Parathyroid adenoma (tissue), 2 donors: ENCODE data around the gene LCN10.
"Not testable (repeated sequence)": the region's sequence is repeated elsewhere in the genome, so short reads cannot be mapped to it uniquely, and the experiment has no call there.

Experiments used
- H2AFZ ChIP-seq: fragments of 300-600 bp; sonication (generic); one replicate; pipeline ENCODE4 v1.7.0; 2017; ENCODE audit warnings: antibody characterized with exemption, mild to moderate bottlenecking
- H3K27ac ChIP-seq: fragments of 300-600 bp; sonication (generic); one replicate; pipeline ENCODE4 v1.7.0; 2017
- H3K27me3 ChIP-seq: fragments of 300-600 bp; sonication (generic); one replicate; pipeline ENCODE4 v1.7.0; 2017; ENCODE audit warnings: low read length; ENCODE audit not compliant: control insufficient read depth, insufficient read depth
- H3K36me3 ChIP-seq: fragments of 300-600 bp; sonication (generic); one replicate; pipeline ENCODE4 v1.7.0; 2017; ENCODE audit warnings: low read length; ENCODE audit not compliant: control insufficient read depth, insufficient read depth
- H3K4me1 ChIP-seq: fragments of 300-600 bp; sonication (generic); one replicate; pipeline ENCODE4 v1.7.0; 2017; ENCODE audit warnings: control low read depth
- H3K4me2 ChIP-seq: fragments of 300-600 bp; sonication (generic); one replicate; pipeline ENCODE4 v1.7.0; 2017; ENCODE audit warnings: low read length
- H3K4me3 ChIP-seq: fragments of 300-600 bp; sonication (generic); one replicate; pipeline ENCODE4 v1.7.0; 2017; ENCODE audit warnings: low read depth, low read length
- H3K79me2 ChIP-seq: fragments of 300-600 bp; sonication (generic); one replicate; pipeline ENCODE4 v1.7.0; 2017; ENCODE audit warnings: control low read depth
- H3K9ac ChIP-seq: fragments of 300-600 bp; sonication (generic); one replicate; pipeline ENCODE4 v1.7.0; 2017; ENCODE audit warnings: mild to moderate bottlenecking
- H3K9me3 ChIP-seq: fragments of 300-600 bp; sonication (generic); one replicate; pipeline ENCODE4 v1.7.0; 2017; ENCODE audit warnings: low read length; ENCODE audit not compliant: control insufficient read depth
- TF ChIP-seq, protein P1 (sequence below): fragments of 300-600 bp; sonication (generic); IDR thresholded peaks from one replicate; pipeline ENCODE4 v1.7.0; 2017; ENCODE audit warnings: antibody characterized with exemption, mild to moderate bottlenecking
- donor health status: primary hyperparathyroidism.

LCN10 gene

DNA sequence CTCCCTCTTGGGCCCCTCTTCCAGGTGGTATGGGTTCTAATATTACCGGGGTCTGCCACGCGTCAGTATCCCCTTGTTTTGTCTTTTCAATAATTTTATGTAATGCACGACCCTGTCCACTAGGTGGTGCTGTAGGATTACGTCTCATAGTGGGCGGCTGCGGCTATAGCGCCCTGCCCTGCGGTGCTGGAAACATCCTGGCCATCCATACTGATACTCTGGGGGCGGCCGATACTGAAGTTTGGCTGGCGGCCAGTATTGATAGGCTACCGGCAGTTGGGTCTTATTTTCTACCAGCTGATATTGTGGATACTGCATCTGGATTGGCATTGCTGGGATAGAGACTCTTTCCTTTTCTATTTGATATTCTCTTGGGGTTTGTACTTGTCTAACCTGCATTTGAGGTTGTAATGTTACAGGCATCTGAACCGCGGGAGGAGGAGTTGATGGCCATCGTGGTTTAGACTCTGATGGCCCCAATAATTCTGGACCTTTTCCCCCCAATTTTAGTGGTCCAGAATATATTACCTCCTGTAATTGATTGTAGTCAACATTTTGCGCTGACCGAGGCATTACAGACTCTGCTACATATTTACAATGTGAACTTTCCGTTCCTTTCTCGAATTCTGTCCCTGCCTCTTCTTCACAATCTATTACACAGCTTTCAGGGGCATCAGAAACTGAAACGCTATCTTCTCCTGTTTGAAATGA, 45.1 kb upstream of the LCN10 start:
- no peaks in the 10 kb centered on the region for H3K9me3 ChIP-seq
- no peak overlapping the region for H3K27ac ChIP-seq
- H3K79me2 ChIP-seq: no peaks in the 10 kb centered on the region
- no peaks in the 10 kb centered on the region for H3K27me3 ChIP-seq
- TF ChIP-seq, protein P1, sequence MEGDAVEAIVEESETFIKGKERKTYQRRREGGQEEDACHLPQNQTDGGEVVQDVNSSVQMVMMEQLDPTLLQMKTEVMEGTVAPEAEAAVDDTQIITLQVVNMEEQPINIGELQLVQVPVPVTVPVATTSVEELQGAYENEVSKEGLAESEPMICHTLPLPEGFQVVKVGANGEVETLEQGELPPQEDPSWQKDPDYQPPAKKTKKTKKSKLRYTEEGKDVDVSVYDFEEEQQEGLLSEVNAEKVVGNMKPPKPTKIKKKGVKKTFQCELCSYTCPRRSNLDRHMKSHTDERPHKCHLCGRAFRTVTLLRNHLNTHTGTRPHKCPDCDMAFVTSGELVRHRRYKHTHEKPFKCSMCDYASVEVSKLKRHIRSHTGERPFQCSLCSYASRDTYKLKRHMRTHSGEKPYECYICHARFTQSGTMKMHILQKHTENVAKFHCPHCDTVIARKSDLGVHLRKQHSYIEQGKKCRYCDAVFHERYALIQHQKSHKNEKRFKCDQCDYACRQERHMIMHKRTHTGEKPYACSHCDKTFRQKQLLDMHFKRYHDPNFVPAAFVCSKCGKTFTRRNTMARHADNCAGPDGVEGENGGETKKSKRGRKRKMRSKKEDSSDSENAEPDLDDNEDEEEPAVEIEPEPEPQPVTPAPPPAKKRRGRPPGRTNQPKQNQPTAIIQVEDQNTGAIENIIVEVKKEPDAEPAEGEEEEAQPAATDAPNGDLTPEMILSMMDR: peak; percentile 71
- no peak overlapping the region for H2AFZ ChIP-seq
- H3K36me3 ChIP-seq: no peaks in the 10 kb centered on the region
- H3K4me1 ChIP-seq: peaks cover 7% of the 10 kb centered on the region
- no peak overlapping the region for H3K9ac ChIP-seq
- H3K4me3 ChIP-seq: no peak overlapping the region
- no peak overlapping the region for H3K4me2 ChIP-seq

DNA sequence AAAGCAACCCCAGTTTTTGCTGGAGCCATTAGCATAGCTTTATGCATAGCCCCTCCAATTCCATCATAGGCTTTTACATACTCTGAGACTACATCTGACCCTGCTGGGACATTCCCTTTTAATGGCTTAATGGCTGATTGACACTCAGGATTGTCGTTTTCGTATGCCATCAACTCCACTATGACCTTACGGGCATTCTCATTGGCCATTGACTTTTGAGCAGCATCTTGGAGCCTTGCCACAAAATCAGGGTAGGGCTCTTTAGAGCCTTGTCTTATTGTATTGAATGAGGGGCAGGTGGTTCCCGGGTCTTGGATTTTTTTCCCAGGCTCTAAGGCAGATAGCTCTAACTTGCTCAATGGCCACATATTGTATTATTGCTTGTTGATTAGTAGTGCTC, 44.2 kb upstream of the LCN10 start:
- not testable (repeated sequence) for H3K79me2 ChIP-seq, H3K4me3 ChIP-seq, H3K27ac ChIP-seq, H3K9me3 ChIP-seq, H3K36me3 ChIP-seq, H3K4me2 ChIP-seq, H3K9ac ChIP-seq, H3K4me1 ChIP-seq, H2AFZ ChIP-seq, H3K27me3 ChIP-seq

DNA sequence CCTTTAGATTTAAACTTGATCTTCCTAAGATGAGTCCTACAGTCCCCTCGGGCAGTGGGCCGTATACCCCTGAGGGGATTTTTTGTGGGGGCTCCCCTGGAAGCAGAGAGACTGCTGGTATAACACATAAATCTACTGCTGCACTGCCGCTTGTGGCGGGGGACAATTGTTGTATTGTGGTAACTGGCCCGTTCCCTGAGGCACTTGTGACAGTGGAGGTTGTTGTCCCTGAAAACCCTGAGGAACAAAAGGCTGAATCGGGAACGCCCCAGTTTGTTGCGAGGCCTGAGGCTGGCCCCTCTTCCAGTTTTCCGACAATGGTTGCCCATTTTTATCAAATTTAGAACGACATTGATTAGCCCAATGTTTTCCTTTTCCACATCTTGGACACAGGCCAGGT, 43.7 kb upstream of the LCN10 start:
- Histone ChIP-seq H3K27me3 (no peaks in the 10 kb centered on the region), H2AFZ (no peak overlapping the region), H3K4me3 (no peak overlapping the region), H3K4me1 (peaks cover 4% of the 10 kb centered on the region), H3K9ac (no peak overlapping the region), H3K4me2 (no peak overlapping the region), H3K36me3 (no peaks in the 10 kb centered on the region), H3K27ac (no peak overlapping the region), H3K79me2 (no peaks in the 10 kb centered on the region), H3K9me3 (no peaks in the 10 kb centered on the region)
- TF ChIP-seq, protein P1: no peak

DNA sequence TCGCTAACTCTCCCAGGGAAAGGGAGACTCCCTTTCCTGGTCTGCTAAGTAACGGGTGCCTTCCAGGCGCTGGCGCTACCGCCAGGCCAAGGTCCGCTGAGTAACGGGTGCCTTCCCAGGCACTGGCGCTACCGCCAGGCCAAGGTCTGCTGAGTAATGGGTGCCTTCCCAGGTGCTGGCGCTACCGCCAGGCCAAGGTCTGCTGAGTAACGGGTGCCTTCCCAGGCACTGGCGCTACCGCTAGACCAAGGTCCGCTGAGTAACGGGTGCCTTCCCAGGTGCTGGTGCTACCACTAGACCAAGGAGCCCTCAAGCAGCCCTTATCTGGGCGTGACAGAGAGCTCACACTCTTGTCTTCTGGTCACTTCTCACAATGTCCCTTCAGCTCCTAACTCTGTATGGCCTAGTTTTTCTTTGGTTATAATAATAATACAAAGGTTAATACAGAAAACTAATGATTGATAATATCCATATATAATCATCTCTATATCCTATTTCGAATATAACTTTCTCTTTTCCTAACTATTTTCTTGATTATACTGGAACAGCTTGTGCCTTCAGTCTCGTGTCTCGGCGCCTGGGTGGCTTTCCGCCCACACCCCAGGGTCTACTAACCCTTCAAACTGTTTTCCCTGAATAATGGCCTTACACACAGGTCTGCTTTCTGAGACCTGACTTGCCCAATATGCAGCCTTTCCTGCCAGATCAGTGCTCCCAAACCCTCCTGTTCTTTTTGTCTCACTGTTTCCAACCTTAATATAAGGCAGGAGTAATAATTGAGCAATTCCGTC, 43.0 kb upstream of the LCN10 start:
- H3K9ac ChIP-seq, H3K27ac ChIP-seq, H3K79me2 ChIP-seq, H2AFZ ChIP-seq, H3K4me1 ChIP-seq, H3K27me3 ChIP-seq, H3K4me2 ChIP-seq, H3K4me3 ChIP-seq, H3K9me3 ChIP-seq, H3K36me3 ChIP-seq: not testable (repeated sequence)

DNA sequence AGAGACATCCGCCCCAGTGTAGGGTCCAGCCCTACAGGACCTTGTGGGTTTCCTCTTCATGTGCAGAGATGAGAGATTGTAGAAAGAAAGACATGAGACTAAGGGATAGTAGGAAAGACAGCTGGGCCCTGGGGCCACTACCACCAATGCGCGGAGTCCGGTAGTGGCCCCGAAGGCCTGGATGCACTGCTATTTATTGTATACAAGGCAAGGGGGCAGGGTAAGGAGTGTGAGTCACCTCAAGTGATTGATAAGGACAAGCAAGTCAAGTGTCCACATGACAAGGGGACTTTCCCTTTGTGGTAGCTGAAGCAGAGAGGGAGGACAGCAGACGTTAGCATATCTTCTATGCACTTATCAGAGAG, 42.2 kb upstream of the LCN10 start:
- Histone ChIP-seq H3K27me3 (no peaks in the 10 kb centered on the region), H3K36me3 (no peaks in the 10 kb centered on the region), H3K9ac (no peak overlapping the region), H3K79me2 (no peaks in the 10 kb centered on the region), H2AFZ (no peak overlapping the region), H3K4me2 (no peak overlapping the region), H3K4me3 (no peak overlapping the region), H3K9me3 (no peaks in the 10 kb centered on the region), H3K27ac (no peak overlapping the region), H3K4me1 (peaks cover under 1% of the 10 kb centered on the region)
- TF ChIP-seq, protein P1: no peak
